ENCODE measurements around the gene RNASEH2A. TPM values are rescaled to one million over a fixed set of nuclear protein-coding genes. Genes with fewer than 3 reads are reported as not detected.

The RNASEH2A gene
- polyA plus RNA-seq, 1 donor (not counting 4 experiments of a cell fraction or from before 2014, with no cell fraction given): 19.7 TPM

GRCh38 chr19:12792853-12793289 lies 13.5 kb upstream of the RNASEH2A start:
- peak overlapping the region; percentile 73 to 95 (median 94) for H3K4me3 ChIP-seq (ENCODE audit: control insufficient read depth in 2 of 3, extremely low read depth in 1 of 3, insufficient read depth in 2 of 3, low read depth in 1 of 3, low read length in 3 of 3)
- no peak overlapping the region for H2AFZ ChIP-seq (ENCODE audit: control insufficient read depth, low read length)
- H3K27me3 ChIP-seq (ENCODE audit: control insufficient read depth, extremely low read depth, insufficient read depth, low read length): no peaks in the 10 kb centered on the region
- FAIRE-seq (no peak), DNase-seq (ENCODE audit: low read depth, low spot score) (no peak)
- dilution Hi-C loops (cut with MboI; ENCODE audit: extremely low pct_ligation_motif_present, low sequenced_read_pairs): no loop called here
- peaks cover 19% of the 10 kb centered on the region for H3K79me2 ChIP-seq (ENCODE audit: control insufficient read depth, insufficient read depth, low read length)
- H3K27ac ChIP-seq (ENCODE audit: control insufficient read depth, insufficient read depth, low read length): peak overlapping the region; percentile 98
- peaks cover 35% of the 10 kb centered on the region for H3K4me1 ChIP-seq (ENCODE audit: control insufficient read depth, extremely low read depth, insufficient read depth, low read length)
- no peaks in the 10 kb centered on the region for H3K36me3 ChIP-seq (ENCODE audit: control insufficient read depth in 2 of 2, extremely low read depth in 1 of 2, insufficient read depth in 2 of 2, low read length in 2 of 2)
- H3K4me2 ChIP-seq (ENCODE audit: control insufficient read depth, extremely low read depth, insufficient read depth, low read depth, low read length): peak overlapping the region; percentile 99
- H3K9me3 ChIP-seq (ENCODE audit: control insufficient read depth, low read depth, low read length): no peaks in the 10 kb centered on the region
- H4K20me1 ChIP-seq (ENCODE audit: control insufficient read depth, extremely low read depth, insufficient read depth, low read length): peaks cover 11% of the 10 kb centered on the region
- H3K9ac ChIP-seq (ENCODE audit: control insufficient read depth, extremely low read depth, insufficient read depth, low read length): peak overlapping the region; percentile 97
- no peaks in the 10 kb centered on the region for H3K9me1 ChIP-seq (ENCODE audit: control insufficient read depth, extremely low read depth, insufficient read depth, low read length)
- no peak for TF ChIP-seq EZH2 (IDR thresholded peaks at IDR 0.05; ENCODE audit: low read length)
- TF ChIP-seq CTCF (optimal IDR thresholded peaks at IDR 0.05 in 1 of 3, IDR thresholded peaks at IDR 0.05 in 1 of 3, conservative IDR thresholded peaks at IDR 0.05 in 1 of 3; ENCODE audit: extremely low read depth in 1 of 3, insufficient read depth in 2 of 3, low read length in 3 of 3): no peak

- dilution Hi-C loops (cut with MboI; ENCODE audit: extremely low pct_ligation_motif_present, low sequenced_read_pairs): no loop called here
- H3K36me3 ChIP-seq (ENCODE audit: control insufficient read depth in 2 of 2, extremely low read depth in 1 of 2, insufficient read depth in 2 of 2, low read length in 2 of 2): no peaks in the 10 kb centered on the region
- peaks cover 29% of the 10 kb centered on the region for H3K4me1 ChIP-seq (ENCODE audit: control insufficient read depth, extremely low read depth, insufficient read depth, low read length)
- H4K20me1 ChIP-seq (ENCODE audit: control insufficient read depth, extremely low read depth, insufficient read depth, low read length): peaks cover 11% of the 10 kb centered on the region
- H3K4me3 ChIP-seq (ENCODE audit: control insufficient read depth in 2 of 3, extremely low read depth in 1 of 3, insufficient read depth in 2 of 3, low read depth in 1 of 3, low read length in 3 of 3): peak overlapping the region; percentile 73 to 95 (median 94)
- peak overlapping the region; percentile 97 for H3K9ac ChIP-seq (ENCODE audit: control insufficient read depth, extremely low read depth, insufficient read depth, low read length)
- DNase-seq (ENCODE audit: low read depth, low spot score) (no peak), FAIRE-seq (no peak)
- no peaks in the 10 kb centered on the region for H3K27me3 ChIP-seq (ENCODE audit: control insufficient read depth, extremely low read depth, insufficient read depth, low read length)
- peaks cover 19% of the 10 kb centered on the region for H3K79me2 ChIP-seq (ENCODE audit: control insufficient read depth, insufficient read depth, low read length)
- H3K4me2 ChIP-seq (ENCODE audit: control insufficient read depth, extremely low read depth, insufficient read depth, low read depth, low read length): peak overlapping the region; percentile 99
- peak overlapping the region; percentile 98 for H3K27ac ChIP-seq (ENCODE audit: control insufficient read depth, insufficient read depth, low read length)
- no peak overlapping the region for H2AFZ ChIP-seq (ENCODE audit: control insufficient read depth, low read length)
- TF ChIP-seq EZH2 (IDR thresholded peaks at IDR 0.05; ENCODE audit: low read length): no peak
- TF ChIP-seq CTCF (optimal IDR thresholded peaks at IDR 0.05 in 1 of 3, IDR thresholded peaks at IDR 0.05 in 1 of 3, conservative IDR thresholded peaks at IDR 0.05 in 1 of 3; ENCODE audit: extremely low read depth in 1 of 3, insufficient read depth in 2 of 3, low read length in 3 of 3): no peak
- no peaks in the 10 kb centered on the region for H3K9me1 ChIP-seq (ENCODE audit: control insufficient read depth, extremely low read depth, insufficient read depth, low read length)
- no peaks in the 10 kb centered on the region for H3K9me3 ChIP-seq (ENCODE audit: control insufficient read depth, low read depth, low read length)
These were observed 12.8 kb upstream of the RNASEH2A start for GRCh38 chr19:12793290-12794195.
